HG02571 (cell line): Measurements from ENCODE around the gene TOR2A.
"Not testable (repeated sequence)": the region's sequence is repeated elsewhere in the genome, so short reads cannot be mapped to it uniquely, and the experiment has no call there.

Experiments used
- ATAC-seq: cut with Tn5 transposase; IDR thresholded peaks from one replicate; pipeline ENCODE4 v1.9.1; 2021; ENCODE audit warnings: mild to moderate bottlenecking, moderate library complexity; ENCODE audit not compliant: unreplicated experiment

Gene TOR2A

GRCh38 chr9:127769101-127769500, 34.0 kb upstream of the TOR2A start:
- no peak for ATAC-seq

GRCh38 chr9:127768698-127769097, 33.6 kb upstream of the TOR2A start:
- ATAC-seq, result no peak

GRCh38 chr9:127767909-127768331, 32.8 kb upstream of the TOR2A start:
- no peak for ATAC-seq

GRCh38 chr9:127767410-127767809, 32.3 kb upstream of the TOR2A start:
- ATAC-seq, result no peak

GRCh38 chr9:127765418-127765817, 30.3 kb upstream of the TOR2A start:
- no peak for ATAC-seq

- no peak for ATAC-seq
These were observed 28.9 kb upstream of the TOR2A start for GRCh38 chr9:127763918-127764384.

- no peak for ATAC-seq
These were observed 27.1 kb upstream of the TOR2A start for GRCh38 chr9:127762111-127762676.

- no peak for ATAC-seq
These were observed 26.4 kb upstream of the TOR2A start for GRCh38 chr9:127761491-127761956.

GRCh38 chr9:127761061-127761460, 26.0 kb upstream of the TOR2A start:
- ATAC-seq, result no peak

GRCh38 chr9:127758843-127759242, 23.7 kb upstream of the TOR2A start:
- no peak for ATAC-seq

- ATAC-seq, result not testable (repeated sequence)
These were observed 21.7 kb upstream of the TOR2A start for GRCh38 chr9:127756776-127757175.

GRCh38 chr9:127756233-127756632, 21.1 kb upstream of the TOR2A start:
- no peak for ATAC-seq

- no peak for ATAC-seq
These were observed 20.3 kb upstream of the TOR2A start for GRCh38 chr9:127755061-127756060.

GRCh38 chr9:127754099-127755060, 19.3 kb upstream of the TOR2A start:
- ATAC-seq, result no peak

GRCh38 chr9:127753622-127754021, 18.5 kb upstream of the TOR2A start:
- no peak for ATAC-seq

- no peak for ATAC-seq
These were observed 18.1 kb upstream of the TOR2A start for GRCh38 chr9:127753148-127753547.

GRCh38 chr9:127751269-127752054, 16.4 kb upstream of the TOR2A start:
- no peak for ATAC-seq

- ATAC-seq, result no peak
These were observed 14.1 kb upstream of the TOR2A start for GRCh38 chr9:127749090-127749787.

GRCh38 chr9:127746959-127747569, 12.0 kb upstream of the TOR2A start:
- no peak for ATAC-seq
